C4-2B (cell line): Measurements from ENCODE around the gene ITGAV.

Experiments used
- ZFX ChIP-seq: fragments of 450-650 bp; IDR thresholded peaks from 2 replicates; pipeline ENCODE4 v1.6.1; 2017
- TF ChIP-seq, protein P1 (sequence below): fragments of 450-650 bp; conservative IDR thresholded peaks from 2 replicates; pipeline ENCODE4 v1.5.1; 2017; ENCODE audit warnings: mild to moderate bottlenecking

DNA sequence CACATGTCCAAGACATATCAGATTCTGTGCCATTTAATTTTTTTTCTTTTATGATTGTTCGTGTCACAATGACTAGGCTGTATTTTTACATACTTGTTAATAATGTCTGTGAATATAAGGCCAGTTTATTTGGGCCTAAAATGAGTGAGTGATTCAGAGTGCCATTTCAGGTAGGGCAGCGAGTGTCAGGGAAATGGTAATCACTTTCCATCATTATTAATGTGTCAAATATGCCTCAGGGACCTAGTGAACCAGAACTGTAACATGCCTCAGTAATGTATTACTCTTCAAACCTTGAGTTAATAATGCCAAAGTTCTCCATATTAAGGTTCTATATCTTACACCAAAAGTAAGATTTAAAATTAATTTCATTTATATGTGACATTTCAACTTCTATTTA is 112.6 kb downstream of the ITGAV start:
- TF ChIP-seq, protein P1, sequence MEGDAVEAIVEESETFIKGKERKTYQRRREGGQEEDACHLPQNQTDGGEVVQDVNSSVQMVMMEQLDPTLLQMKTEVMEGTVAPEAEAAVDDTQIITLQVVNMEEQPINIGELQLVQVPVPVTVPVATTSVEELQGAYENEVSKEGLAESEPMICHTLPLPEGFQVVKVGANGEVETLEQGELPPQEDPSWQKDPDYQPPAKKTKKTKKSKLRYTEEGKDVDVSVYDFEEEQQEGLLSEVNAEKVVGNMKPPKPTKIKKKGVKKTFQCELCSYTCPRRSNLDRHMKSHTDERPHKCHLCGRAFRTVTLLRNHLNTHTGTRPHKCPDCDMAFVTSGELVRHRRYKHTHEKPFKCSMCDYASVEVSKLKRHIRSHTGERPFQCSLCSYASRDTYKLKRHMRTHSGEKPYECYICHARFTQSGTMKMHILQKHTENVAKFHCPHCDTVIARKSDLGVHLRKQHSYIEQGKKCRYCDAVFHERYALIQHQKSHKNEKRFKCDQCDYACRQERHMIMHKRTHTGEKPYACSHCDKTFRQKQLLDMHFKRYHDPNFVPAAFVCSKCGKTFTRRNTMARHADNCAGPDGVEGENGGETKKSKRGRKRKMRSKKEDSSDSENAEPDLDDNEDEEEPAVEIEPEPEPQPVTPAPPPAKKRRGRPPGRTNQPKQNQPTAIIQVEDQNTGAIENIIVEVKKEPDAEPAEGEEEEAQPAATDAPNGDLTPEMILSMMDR = no peak
- no peak for TF ChIP-seq ZFX
